Kidney epithelial cell (primary cell): ENCODE measurements around the gene ALX4. TPM values are rescaled to one million over a fixed set of nuclear protein-coding genes. Genes with fewer than 3 reads are reported as not detected.

ENCODE experiments used
- DNase-seq: peaks from one replicate; pipeline ENCODE4 v3.0.0-alpha.2; 2010; ENCODE audit warnings: low read depth
- H3K27me3 ChIP-seq: 2 replicates; pipeline ENCODE4 v1.6.0; 2011; ENCODE audit warnings: low read length; ENCODE audit not compliant: control insufficient read depth, insufficient read depth
- H3K36me3 ChIP-seq: 2 replicates; pipeline ENCODE4 v1.5.1; 2011; ENCODE audit warnings: low read length; ENCODE audit not compliant: control insufficient read depth, insufficient read depth
- H3K4me3 ChIP-seq: 2 replicates; pipeline ENCODE4 v1.5.1; 2011; ENCODE audit warnings: low read depth, mild to moderate bottlenecking, control low read depth, low read length
- total RNA-seq: library from RNA; depleted of rRNA; stranded (reverse); fragments of >200 nt; gene quantifications from 2 replicates; pipeline ENCODE4 v1.2.3, GENCODE V29; 2015
- TF ChIP-seq, protein P1 (sequence below): IDR thresholded peaks from 2 replicates; pipeline ENCODE4 v1.5.1; 2011; ENCODE audit warnings: mild to moderate bottlenecking, moderate library complexity, low read length, control low read depth, inconsistent platforms; ENCODE audit not compliant: insufficient read depth, poor library complexity, severe bottlenecking

The ALX4 gene
- total RNA-seq, 1 donor from 2014 or later: not detected

GRCh38 chr11:44252999-44253602, 56.8 kb downstream of the ALX4 start:
- H3K36me3 ChIP-seq: no peaks in the 10 kb centered on the region
- DNase-seq: no peak
- no peaks in the 10 kb centered on the region for H3K27me3 ChIP-seq
- TF ChIP-seq, protein P1, sequence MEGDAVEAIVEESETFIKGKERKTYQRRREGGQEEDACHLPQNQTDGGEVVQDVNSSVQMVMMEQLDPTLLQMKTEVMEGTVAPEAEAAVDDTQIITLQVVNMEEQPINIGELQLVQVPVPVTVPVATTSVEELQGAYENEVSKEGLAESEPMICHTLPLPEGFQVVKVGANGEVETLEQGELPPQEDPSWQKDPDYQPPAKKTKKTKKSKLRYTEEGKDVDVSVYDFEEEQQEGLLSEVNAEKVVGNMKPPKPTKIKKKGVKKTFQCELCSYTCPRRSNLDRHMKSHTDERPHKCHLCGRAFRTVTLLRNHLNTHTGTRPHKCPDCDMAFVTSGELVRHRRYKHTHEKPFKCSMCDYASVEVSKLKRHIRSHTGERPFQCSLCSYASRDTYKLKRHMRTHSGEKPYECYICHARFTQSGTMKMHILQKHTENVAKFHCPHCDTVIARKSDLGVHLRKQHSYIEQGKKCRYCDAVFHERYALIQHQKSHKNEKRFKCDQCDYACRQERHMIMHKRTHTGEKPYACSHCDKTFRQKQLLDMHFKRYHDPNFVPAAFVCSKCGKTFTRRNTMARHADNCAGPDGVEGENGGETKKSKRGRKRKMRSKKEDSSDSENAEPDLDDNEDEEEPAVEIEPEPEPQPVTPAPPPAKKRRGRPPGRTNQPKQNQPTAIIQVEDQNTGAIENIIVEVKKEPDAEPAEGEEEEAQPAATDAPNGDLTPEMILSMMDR: no peak
- no peak overlapping the region for H3K4me3 ChIP-seq

GRCh38 chr11:44250421-44250820, 59.5 kb downstream of the ALX4 start:
- Histone ChIP-seq H3K36me3 (no peaks in the 10 kb centered on the region), H3K27me3 (no peaks in the 10 kb centered on the region), H3K4me3 (no peak overlapping the region)
- no peak for DNase-seq
- TF ChIP-seq, protein P1: no peak

DNA sequence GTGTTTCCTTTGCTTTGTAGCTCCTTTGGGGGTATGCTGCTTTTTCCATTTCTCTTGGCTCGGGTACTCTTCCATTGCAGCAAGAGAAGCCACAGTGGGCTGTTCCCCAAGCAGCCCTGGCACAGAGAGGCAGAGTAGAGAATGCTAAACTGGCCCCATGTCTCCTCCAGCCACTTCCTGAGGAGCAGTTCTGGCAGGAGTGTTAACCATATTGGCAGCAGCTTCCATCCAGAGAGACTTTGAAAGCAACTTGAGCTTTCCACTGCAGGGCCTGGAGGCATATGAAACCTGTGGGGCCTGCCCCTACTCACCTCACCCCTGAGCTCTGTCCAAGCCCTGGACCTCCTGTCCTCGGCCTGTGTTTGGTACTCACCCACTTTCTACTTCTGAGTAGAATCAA, 61.8 kb downstream of the ALX4 start:
- no peak for DNase-seq
- no peaks in the 10 kb centered on the region for H3K36me3 ChIP-seq
- TF ChIP-seq, protein P1: no peak
- no peak overlapping the region for H3K4me3 ChIP-seq
- H3K27me3 ChIP-seq: no peaks in the 10 kb centered on the region

GRCh38 chr11:44247508-44247907, 62.4 kb downstream of the ALX4 start:
- no peak for DNase-seq
- Histone ChIP-seq H3K36me3 (no peaks in the 10 kb centered on the region), H3K4me3 (no peak overlapping the region), H3K27me3 (no peaks in the 10 kb centered on the region)
- TF ChIP-seq, protein P1: no peak

DNA sequence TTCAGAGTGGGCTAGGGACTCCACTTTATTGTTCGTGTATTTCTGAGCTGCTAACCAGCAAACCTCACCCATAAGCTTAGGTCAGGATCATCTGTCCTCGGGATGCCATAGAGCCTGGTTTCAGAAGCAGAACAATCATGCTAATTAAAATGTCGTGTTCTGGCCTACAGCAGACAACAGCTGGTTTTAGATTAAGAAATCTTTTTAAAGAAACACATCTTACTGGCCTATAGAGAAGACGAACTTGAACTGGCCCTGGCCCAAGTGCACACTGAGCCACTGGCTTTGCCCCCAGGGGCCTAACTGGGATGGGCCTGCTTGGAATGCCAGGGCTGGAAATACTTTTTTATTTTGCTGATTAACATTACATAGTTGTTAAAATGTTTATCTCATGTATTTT, 63.2 kb downstream of the ALX4 start:
- TF ChIP-seq, protein P1: no peak
- Histone ChIP-seq H3K4me3 (no peak overlapping the region), H3K36me3 (no peaks in the 10 kb centered on the region), H3K27me3 (no peaks in the 10 kb centered on the region)
- no peak for DNase-seq
